Activated naive CD4-positive, alpha-beta T cell treated with anti-CD3 and anti-CD28 coated beads, Interleukin-2, amount 50 U/mL, for 72 hours (primary cell): ENCODE results near the gene TTC7B. TPM values are rescaled to one million over a fixed set of nuclear protein-coding genes. Genes with fewer than 3 reads are reported as not detected.

Experiments
- ATAC-seq, 2 donors: fragments of 150-1000 bp; cut with Tn5 transposase; 2 replicates each; pipeline ENCODE4 v1.10.0; 2021; ENCODE audit warnings: mild to moderate bottlenecking in 2 of 2, moderate library complexity in 2 of 2
- DNase-seq, 2 donors: peaks; one replicate each; pipeline ENCODE4 v3.0.0; 2021 to 2022; ENCODE audit warnings: low spot score in 2 of 2
- H3K27ac Mint-ChIP-seq, 2 donors: one replicate each; pipeline ENCODE4 v1.8.0; 2022; ENCODE audit warnings: mild to moderate bottlenecking in 2 of 2, mixed read lengths in 2 of 2
- H3K36me3 Mint-ChIP-seq, 2 donors: one replicate each; pipeline ENCODE4 v1.8.0; 2022; ENCODE audit warnings: mixed read lengths in 2 of 2
- H3K9me3 Mint-ChIP-seq, 2 donors: one replicate each; pipeline ENCODE4 v1.8.0; 2022; ENCODE audit warnings: mixed read lengths in 2 of 2
- total RNA-seq, 2 donors: library from RNA; stranded (reverse); gene quantifications; one replicate each; pipeline ENCODE4 v1.2.3, GENCODE V29; 2022

The TTC7B gene
- total RNA-seq, 2 donors from 2014 or later, result 7.2 to 9.1 TPM

DNA sequence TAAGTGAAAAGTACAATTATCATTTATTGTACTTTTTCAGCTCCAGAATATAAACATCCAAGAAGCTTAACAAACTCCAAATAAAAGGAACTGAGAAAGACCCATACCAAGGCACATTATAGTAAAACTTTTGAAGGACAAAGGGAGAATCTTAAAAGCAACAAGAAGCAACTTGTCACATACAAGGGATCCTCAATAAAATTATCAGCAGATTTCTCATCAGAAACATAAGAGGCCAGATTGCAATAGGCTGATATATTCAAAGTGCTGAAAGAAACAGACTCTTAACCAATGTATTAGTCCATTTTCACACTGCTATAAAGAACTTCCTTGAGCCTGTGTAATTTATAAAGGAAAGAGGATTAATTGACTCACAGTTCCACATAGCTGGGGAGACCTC, 48.3 kb downstream of the TTC7B start:
- DNase-seq (no peak), ATAC-seq (no peak)
- Mint-ChIP-seq H3K9me3 (peaks cover 12 to 35% of the 10 kb centered on the region in 2 donors), H3K27ac (no peak overlapping the region), H3K36me3 (peaks cover 17 to 21% of the 10 kb centered on the region in 2 donors)

DNA sequence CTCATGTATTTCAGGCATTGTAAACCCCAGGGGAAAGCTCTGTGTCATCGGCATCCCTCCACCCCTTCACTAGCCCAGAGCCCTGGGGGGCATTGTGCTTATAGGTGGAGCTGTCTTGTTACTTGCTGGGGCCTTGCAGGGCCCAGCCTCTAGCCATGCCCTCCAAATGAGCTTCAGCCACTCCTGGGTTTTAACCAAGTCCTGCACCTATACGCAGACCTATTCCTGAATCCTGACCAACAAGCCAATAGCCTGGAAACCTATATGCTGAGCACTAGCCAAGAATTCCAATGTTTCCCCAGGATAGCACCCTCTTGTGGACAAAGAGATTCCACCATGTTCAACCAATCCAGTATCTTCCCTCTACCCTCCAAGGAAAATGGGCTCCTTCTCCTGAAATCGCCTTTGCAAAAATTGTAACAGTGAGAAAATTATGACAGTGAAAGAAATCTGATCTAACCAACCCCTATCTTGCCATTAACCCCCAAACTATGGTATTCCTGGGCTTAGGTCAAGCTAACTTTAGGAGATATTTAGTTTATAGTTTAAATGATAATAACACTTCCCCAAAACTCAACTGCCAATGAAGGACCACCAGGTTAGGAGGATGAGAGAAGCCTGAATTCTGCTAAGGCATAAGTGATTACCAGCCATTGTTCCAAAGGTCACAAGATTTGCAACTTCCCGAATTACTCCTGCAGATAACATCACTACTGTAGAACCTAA, 55.5 kb downstream of the TTC7B start:
- H3K36me3 Mint-ChIP-seq, result peaks cover 8 to 12% of the 10 kb centered on the region in 2 donors
- DNase-seq (no peak), ATAC-seq (no peak)
- H3K9me3 Mint-ChIP-seq, result peaks cover 6 to 15% of the 10 kb centered on the region in 2 donors
- H3K27ac Mint-ChIP-seq, result no peak overlapping the region

DNA sequence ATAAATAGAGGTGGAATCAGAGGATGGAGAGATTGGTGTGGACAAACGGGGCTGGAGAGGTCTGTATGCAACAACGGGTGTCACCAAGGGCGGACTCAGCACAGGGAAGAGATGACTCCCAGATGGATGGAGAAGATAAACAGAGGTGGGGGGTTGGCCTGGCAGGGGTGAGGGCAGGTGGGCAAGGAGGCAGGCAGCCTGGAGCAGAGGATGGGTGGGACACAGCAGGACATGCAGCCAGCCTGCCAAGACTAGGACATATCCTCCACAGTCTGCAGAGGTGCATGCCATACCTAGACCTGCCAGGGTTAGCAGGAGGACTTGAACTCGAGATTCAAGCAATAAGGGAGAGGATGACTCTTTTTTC, 56.2 kb downstream of the TTC7B start:
- H3K36me3 Mint-ChIP-seq, result peaks cover 6 to 12% of the 10 kb centered on the region in 2 donors
- H3K9me3 Mint-ChIP-seq, result peaks cover 6 to 13% of the 10 kb centered on the region in 2 donors
- no peak for ATAC-seq
- DNase-seq, result no peak
- H3K27ac Mint-ChIP-seq, result no peak overlapping the region

DNA sequence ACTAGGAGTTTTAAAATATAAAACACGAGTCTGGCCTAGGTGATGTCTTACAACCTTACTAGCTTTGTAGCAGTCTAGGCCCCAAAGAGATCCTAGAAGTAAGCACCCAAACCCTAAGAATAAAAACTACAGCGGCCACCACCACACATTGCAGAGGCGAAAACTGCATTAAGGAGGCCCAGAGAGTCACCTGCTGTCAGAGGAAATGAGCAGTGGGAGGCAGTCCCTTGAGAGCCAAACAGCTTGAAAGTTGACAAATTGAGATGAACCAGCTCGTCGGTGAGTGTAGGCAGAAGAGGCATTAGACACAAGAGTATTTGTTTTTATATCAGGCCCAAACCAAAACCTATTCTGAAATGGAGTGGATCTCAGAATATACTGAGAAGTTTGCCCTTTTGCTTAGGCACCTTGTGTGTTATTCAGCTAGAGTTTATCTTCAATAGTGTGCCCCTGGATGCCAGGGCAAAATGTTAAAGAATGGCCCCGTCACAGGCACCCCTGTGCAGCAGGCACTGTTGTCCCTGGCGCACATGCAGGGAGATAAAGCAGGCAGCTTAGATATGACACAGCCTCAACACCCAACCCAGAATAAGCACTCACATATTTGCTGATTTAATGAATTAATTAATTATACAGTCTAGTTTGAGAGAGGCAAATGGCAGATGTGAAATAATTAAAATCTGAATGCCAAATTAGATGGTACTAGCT, 56.7 kb downstream of the TTC7B start:
- H3K27ac Mint-ChIP-seq, result peak overlapping the region in 1 of 2 donors; percentile 83
- ATAC-seq, result no peak
- no peak for DNase-seq
- H3K36me3 Mint-ChIP-seq, result peaks cover 6 to 12% of the 10 kb centered on the region in 2 donors
- peaks cover 6 to 13% of the 10 kb centered on the region in 2 donors for H3K9me3 Mint-ChIP-seq

DNA sequence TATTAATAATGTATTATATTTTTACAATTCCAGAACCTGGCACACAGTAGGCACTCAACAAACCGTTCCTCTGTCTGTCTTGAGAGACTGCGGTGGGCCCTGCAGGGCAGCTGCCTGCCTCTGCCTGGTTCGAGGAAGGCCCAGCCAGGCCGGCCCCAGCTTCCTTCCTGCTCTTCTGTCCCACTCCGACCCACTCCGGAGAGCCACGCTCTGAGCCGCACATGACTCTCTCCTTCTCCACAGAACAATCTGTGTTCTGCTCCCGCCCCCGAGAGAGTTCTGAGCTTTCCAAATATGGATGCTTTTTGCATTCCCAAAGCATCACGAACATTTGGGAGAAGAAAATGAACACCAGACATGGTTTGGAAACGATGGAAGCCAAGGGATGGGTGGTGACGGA, 57.3 kb downstream of the TTC7B start:
- Mint-ChIP-seq H3K27ac (peak overlapping the region; percentile 83 to 89), H3K36me3 (peaks cover 6 to 12% of the 10 kb centered on the region in 2 donors), H3K9me3 (peaks cover 6 to 13% of the 10 kb centered on the region in 2 donors)
- ATAC-seq, result peak; percentile 16 to 17
- DNase-seq, result peak in 1 of 2 donors; percentile 26

DNA sequence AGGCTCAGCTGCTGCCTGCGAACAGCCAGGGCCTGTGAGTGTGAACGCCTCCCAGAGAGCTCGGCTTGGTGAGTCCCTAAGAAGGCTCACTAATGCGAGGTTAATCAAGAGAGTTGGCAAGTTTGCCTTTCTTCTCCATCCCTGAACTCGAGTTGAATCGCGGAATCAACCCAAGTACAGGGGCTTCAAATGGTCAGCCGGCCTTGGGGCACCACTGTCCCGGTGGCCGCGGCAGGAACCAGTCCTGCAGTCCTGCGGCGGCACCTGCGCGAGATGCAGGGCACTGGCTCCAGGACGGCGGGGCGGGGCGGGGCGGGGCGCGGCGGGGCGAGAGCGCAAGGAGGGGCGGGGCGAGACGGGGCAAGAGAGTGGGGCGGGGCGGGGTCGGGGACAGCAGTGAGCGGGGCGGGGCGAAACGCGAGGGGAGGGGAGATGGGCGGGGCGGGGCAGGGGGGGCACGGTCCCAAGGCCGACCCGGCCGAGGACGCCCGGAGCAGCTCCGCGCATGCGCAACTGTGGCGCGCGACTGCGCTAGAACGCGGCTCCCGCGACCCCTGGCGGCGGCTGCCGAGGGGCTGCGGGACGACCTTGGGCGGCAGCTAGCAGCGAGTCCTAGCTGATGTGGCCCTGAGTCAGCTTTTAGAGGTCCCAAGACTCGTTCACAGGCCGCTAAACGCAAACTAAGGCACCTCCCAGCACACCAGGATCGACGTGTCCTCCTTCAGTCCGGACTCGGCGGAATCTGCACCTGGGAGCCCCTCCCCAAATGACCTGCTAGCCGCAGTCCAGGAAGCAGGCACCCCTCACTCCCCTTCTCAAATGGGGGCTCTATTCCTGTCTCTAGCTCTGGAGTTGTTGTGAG, 58.0 kb downstream of the TTC7B start:
- DNase-seq (peak; percentile 96 to 98), ATAC-seq (peak; percentile 94 to 95)
- Mint-ChIP-seq H3K27ac (peak overlapping the region; percentile 83 to 89), H3K36me3 (peaks cover 6 to 11% of the 10 kb centered on the region in 2 donors), H3K9me3 (peaks cover 6 to 13% of the 10 kb centered on the region in 2 donors)

DNA sequence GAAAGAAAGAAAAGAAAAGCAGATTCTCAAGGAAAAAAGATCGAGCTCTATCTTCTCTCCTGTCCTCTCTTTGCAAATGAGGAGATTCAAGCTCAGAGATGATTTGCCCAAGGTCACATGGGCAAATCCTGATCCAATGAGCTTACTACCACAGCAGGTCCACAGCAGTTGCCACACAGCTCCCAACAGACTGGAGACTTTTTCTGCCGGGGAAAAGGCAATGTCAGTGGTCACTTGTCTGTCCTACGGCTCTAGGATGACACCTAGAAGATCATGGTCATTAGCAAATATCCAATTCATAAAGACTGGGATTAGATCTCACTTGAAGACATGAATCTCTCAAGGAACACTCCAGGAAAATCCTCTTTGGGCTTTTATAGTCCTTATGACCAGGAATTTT, 58.8 kb downstream of the TTC7B start:
- no peak for DNase-seq
- peaks cover 2 to 3% of the 10 kb centered on the region in 2 donors for H3K36me3 Mint-ChIP-seq
- no peak for ATAC-seq
- H3K9me3 Mint-ChIP-seq, result peaks cover 2 to 7% of the 10 kb centered on the region in 2 donors
- H3K27ac Mint-ChIP-seq, result peak overlapping the region in 1 of 2 donors; percentile 28

DNA sequence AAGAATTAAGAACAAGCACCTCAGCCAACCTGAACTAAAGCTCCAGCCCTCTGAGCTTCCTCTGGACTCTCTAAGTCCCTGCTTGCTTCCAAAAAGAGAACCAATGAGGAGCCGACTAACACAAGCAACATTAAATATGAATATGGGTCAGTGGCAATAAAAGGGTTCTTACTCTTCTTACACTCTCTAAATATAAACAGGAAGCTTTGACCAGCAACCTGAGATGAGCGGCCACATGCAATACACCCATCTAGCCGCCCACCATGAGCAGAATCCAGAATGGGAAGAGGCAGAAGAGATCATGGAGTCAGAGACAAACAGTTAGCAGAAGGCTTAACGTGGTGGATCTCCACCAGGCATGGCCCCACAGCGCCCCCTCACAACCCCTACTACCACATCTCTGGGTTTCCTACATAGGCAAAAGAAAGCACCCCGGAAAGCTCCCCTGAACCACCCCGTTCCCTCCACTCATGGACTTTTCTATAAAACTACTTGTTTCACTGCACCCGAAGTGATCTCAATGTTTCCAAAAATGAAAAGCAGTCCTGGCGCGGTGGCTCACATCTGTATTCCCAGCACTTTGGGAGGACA, 59.4 kb downstream of the TTC7B start:
- no peak for DNase-seq
- H3K27ac Mint-ChIP-seq, result peak overlapping the region in 1 of 2 donors; percentile 28
- no peak for ATAC-seq
- H3K9me3 Mint-ChIP-seq, result peaks cover 0 to 4% of the 10 kb centered on the region in 2 donors
- H3K36me3 Mint-ChIP-seq, result no peaks in the 10 kb centered on the region

DNA sequence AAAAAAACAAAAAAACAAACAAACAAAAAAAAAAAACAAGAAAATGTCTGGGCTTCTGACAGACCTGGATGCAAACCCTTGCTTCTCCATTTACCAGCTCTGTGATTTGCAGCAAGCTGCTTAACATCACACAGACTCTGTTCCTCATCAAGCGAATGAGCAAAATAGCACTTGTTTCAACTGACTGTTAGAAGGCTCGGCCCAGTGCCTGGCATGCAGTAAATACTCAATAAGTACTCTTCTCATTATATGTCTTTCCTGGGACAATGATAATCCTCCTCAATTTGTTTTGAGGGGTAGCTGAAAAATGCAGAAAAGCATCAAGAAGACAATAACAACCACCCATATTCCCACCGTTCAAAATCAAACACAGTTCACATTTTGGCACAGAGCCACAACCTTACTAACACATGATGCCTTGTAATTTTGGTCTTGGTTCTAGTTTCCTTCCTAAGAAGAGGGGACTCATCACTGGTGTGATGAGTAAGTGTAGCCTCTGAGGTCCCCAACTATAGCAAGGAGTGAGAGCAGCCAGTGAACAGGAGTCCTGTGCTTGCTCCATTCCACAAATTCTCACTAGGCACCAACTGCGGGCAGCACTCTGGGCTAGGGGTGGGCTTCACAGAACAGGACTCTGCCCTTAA, 60.4 kb downstream of the TTC7B start:
- no peak for ATAC-seq
- no peak for DNase-seq
- Mint-ChIP-seq H3K36me3 (no peaks in the 10 kb centered on the region), H3K9me3 (no peaks in the 10 kb centered on the region), H3K27ac (no peak overlapping the region)

DNA sequence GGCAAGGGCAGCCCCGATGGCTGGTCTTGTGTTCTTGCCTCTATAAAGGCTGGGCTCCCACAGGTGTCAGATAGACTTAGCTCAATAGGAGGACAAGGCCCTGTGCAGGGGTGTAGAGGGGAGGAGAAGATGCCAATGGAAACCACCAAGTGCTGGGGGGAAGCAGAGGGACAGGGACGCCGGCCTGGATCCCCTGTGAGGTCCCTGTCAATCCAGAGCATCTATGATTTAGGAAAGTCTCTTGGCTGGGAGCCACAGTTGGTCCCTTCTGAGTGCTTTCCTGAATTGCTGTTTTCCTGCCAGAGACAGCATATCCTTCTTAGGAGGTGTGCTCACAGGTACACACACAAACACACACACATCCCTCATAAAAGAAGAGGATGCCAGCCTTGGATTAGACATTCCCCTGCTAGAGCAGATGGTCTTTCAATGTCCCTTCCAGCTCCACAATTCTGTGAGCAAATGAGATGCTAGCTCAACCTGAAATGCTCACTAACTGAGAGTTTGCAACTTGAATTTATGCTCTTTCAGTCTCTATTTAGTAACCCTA, 62.7 kb downstream of the TTC7B start:
- ATAC-seq (no peak), DNase-seq (no peak)
- H3K9me3 Mint-ChIP-seq, result peaks cover 5 to 12% of the 10 kb centered on the region in 2 donors
- peaks cover 12 to 13% of the 10 kb centered on the region in 2 donors for H3K36me3 Mint-ChIP-seq
- no peak overlapping the region for H3K27ac Mint-ChIP-seq

DNA sequence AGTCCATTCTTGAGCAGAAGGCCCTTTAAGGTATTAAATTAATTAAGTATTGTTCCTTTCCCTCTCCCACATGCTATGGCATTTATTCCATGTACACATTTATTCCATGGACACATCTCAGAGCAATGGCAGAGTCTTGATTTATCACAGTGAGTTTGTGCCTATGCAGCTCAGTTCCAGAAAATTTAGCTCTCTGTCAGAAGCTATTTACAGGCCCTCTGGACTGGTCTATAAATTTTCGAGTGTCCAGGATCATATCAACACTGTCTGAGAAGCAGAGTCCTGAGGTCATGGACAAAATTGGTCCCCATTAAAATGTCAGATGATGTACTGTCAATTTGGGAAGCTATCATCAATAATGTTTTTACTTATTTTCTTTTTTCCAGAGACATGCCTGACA, 65.5 kb downstream of the TTC7B start:
- H3K9me3 Mint-ChIP-seq, result peaks cover 5 to 13% of the 10 kb centered on the region in 2 donors
- no peak for ATAC-seq
- H3K36me3 Mint-ChIP-seq, result peaks cover 12 to 13% of the 10 kb centered on the region in 2 donors

DNA sequence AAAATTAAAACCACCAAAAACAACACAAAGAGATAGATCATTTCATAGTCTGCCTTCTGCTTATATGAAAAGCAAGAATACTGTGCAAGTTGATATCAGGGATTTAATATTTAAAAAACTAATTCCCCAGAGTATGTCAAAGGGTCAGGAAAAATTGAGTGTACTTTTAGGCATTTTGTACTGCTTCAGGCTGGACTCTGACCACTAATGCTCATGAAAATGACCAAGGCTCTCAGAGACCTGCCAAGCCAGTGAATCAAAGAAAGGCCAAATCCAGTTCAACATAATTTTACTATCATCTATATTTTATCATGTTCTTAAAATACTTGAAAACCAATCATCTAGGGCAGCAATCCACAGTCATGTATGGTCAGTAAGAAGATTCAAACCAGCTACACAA, 66.0 kb downstream of the TTC7B start:
- peaks cover 5 to 13% of the 10 kb centered on the region in 2 donors for H3K9me3 Mint-ChIP-seq
- ATAC-seq (no peak), DNase-seq (no peak)
- no peak overlapping the region for H3K27ac Mint-ChIP-seq
- H3K36me3 Mint-ChIP-seq, result peaks cover 12 to 13% of the 10 kb centered on the region in 2 donors

More for the DNA sequence above, 65.5 kb downstream of the TTC7B start:
- DNase-seq, result no peak
- no peak overlapping the region for H3K27ac Mint-ChIP-seq

DNA sequence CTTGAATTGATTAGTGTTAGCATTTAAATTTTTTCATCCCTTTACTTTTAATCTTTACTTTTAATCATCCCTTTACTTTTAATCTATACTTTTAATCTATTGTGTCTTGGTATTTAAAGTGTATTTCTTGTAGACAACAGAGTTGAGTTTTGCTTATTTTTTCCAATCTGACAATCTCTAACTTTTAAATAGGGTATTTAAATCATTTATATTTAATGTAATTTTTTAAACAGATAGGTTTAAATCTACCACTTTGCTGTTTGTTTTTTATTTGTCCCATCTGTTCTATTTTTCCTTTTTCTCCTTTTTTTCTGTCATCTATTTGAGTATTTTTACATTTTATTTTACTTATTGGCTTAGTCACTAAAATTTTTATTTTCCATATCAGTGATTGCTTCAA, 68.3 kb downstream of the TTC7B start:
- Mint-ChIP-seq H3K9me3 (peaks cover 5 to 13% of the 10 kb centered on the region in 2 donors), H3K36me3 (peaks cover 12 to 13% of the 10 kb centered on the region in 2 donors), H3K27ac (no peak overlapping the region)
- ATAC-seq, result no peak
- no peak for DNase-seq

DNA sequence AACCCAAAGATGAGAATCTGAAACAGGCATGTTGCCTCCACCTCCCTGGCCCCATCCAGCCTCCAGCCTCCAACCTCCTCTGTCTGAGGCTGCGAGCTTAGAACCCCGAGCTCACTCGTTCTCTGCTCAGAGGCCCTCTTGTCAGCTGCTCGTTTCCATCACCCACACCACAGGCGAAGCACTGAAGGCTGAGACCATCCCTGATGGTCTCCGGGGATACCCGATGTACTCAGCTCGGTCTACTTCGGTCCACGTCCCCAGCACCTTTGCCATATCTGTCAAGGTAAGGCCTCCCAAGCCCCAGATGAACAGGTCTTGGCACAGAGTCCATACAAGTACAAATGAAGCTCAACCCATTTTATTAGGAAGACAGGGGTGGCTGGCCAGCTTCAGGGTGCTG, 72.4 kb downstream of the TTC7B start:
- H3K27ac Mint-ChIP-seq, result no peak overlapping the region
- H3K36me3 Mint-ChIP-seq, result peaks cover 3% of the 10 kb centered on the region in 2 donors
- no peak for DNase-seq
- no peak for ATAC-seq
- H3K9me3 Mint-ChIP-seq, result peaks cover 0 to 4% of the 10 kb centered on the region in 2 donors

DNA sequence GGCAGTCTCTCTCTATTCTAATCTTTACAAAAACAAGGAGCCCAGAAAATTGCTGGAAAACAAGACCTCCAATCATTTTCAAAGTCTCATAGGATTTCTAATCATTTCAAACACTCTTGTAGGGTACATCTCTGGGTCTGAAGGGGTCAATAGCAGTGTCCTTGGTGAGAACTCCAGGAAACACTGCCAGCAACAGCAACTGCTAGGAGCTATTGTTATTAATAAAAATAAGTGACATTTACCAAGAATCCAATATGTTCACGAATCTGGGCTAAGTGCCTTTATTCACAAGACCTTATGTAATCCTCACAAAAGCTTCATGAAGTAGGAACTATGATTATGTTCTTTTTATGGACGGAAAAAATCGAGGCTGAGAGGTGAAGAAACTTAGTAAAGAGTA, 72.8 kb downstream of the TTC7B start:
- H3K27ac Mint-ChIP-seq, result no peak overlapping the region
- no peaks in the 10 kb centered on the region for H3K36me3 Mint-ChIP-seq
- ATAC-seq, result no peak
- H3K9me3 Mint-ChIP-seq, result no peaks in the 10 kb centered on the region
- no peak for DNase-seq

DNA sequence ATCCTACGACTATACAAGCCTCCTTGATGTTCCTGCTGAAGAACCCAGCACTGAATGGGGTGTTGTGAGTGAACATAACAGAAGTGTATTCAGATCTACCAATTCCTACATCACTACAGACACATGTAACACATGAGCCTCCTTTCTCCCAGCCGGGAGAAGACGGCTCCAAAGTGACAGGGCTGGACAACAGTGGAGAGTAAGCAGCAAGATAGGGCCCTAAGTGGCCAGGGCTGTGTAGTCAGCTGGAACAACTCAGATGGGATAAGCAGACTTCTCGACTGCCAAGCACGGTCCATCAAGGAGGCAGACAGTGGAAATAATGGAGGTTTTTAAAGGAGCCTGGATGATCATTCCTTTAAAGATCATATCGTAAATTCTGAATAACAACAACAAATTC, 73.5 kb downstream of the TTC7B start:
- ATAC-seq (no peak), DNase-seq (no peak)
- Mint-ChIP-seq H3K36me3 (no peaks in the 10 kb centered on the region), H3K27ac (no peak overlapping the region), H3K9me3 (no peaks in the 10 kb centered on the region)
